ENCODE measurements around the gene GNPDA1. TPM values are rescaled to one million over a fixed set of nuclear protein-coding genes. Genes with fewer than 3 reads are reported as not detected.

Gene GNPDA1
- total RNA-seq, 1 experiment from 2014 or later: 52.4 TPM

GRCh38 chr5:141968914-141969608 is 43.8 kb downstream of the GNPDA1 start, which contains the start of gene RNF14:
TSS of gene RNF14 (plus strand) at chr5:141969105. CDS start at chr5:141973589, 4,484 bp downstream.
- DNase-seq (ENCODE audit: low spot score): peak; percentile 95
- TSS peak; percentile 60 for BruUV-seq (replicated peaks)
- intact Hi-C loops (cut with micrococcal nuclease; ENCODE audit: unreplicated experiment): loop anchor here (2.0 kb wide), 1 partner anchor 276 kb away; no protein-coding TSS in a partner anchor
- Histone ChIP-seq H3K4me3 (ENCODE audit: low read depth, low read length, poor library complexity, severe bottlenecking) (peak within 1 kb of the TSS; percentile 86), H3K27me3 (replicated peaks; ENCODE audit: insufficient read depth, low read depth, low read length, poor library complexity) (no peaks in the 10 kb centered on the region), H3K36me3 (ENCODE audit: insufficient read depth, low read length, poor library complexity, severe bottlenecking) (peaks cover 14% of the 10 kb centered on the region), H3K27ac (ENCODE audit: low read depth, low read length, poor library complexity, severe bottlenecking) (peak within 1 kb of the TSS; percentile 87), H3K9me3 (ENCODE audit: low read depth, low read length, poor library complexity, severe bottlenecking) (no peaks in the 10 kb centered on the region), H3K4me1 (ENCODE audit: insufficient read depth, low read length, poor library complexity, severe bottlenecking) (peaks cover 13% of the 10 kb centered on the region)
- TF ChIP-seq CTCF (conservative IDR thresholded peaks at IDR 0.05; ENCODE audit: low read depth, low read length): peak; percentile 94
- no peak for TF ChIP-seq EZH2 (IDR thresholded peaks at IDR 0.05; ENCODE audit: borderline replicate concordance, low read depth, low read length, poor library complexity, severe bottlenecking)
- ChIA-PET POLR2A (ENCODE audit: low non-redundant PET) (no interaction called here), CTCF (interaction anchor here (0.6 to 2.1 kb wide), 5 partner anchors 8 to 287 kb away, joined by 3 to 21 read pairs (median 6); partner anchors contain the start of genes ARAP3 and PCDH1)

DNA sequence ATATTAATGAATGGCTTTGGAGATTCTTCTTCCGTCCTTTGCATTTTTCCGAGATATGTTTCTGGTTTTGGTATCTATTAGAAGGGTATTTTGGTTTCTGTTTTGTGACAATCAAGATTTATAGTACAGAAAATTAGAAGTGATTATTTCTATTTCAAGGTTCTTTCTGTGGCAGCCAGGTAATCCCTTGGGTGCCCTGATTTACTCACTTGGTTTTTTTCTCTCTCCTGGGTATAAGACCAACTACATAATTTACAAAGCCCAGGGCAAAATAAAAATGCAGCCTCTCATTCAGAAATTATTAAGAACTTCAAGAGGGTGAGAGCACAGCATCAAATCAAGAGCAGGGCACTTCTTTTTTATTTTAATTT is 45.9 kb downstream of the GNPDA1 start:
- ChIA-PET POLR2A (ENCODE audit: low non-redundant PET) (no interaction called here), CTCF (no interaction called here)
- no TSS peak for BruUV-seq (replicated peaks)

DNA sequence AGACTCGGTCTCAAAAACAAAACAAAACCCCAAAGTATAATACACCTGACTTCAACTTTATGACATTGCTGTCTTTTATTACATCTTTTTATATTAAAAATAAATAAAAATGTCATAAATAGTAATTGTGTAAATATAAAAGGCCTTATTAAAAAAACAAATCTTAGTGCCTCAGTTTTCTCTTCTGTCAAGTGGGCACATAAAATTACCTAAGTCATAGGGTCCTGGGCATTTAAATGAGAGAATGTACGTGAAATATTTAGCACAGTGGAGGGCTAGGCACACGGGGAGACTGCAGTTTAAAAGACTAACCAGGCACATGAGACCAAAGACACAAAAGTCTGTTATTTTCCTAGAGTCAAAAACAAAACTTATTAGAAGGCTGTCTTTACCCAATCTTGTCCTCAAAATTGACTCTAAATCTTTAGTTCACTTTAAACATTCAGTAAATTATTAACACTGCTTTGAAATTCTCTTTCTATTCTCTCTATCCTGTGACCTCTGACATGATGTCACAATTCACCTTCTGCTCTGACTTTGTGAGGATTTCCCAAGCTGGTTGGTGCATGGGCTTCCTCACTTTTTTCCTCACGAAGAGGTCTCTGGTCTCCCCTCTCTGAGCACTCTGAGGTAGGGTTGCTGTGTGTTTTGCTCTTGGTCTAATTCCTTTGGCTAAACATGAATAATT is 46.4 kb downstream of the GNPDA1 start:
- Histone ChIP-seq H3K9me3 (ENCODE audit: low read depth, low read length, poor library complexity, severe bottlenecking) (no peaks in the 10 kb centered on the region), H3K4me1 (ENCODE audit: insufficient read depth, low read length, poor library complexity, severe bottlenecking) (peaks cover 21% of the 10 kb centered on the region), H3K4me3 (ENCODE audit: low read depth, low read length, poor library complexity, severe bottlenecking) (no peak overlapping the region), H3K36me3 (ENCODE audit: insufficient read depth, low read length, poor library complexity, severe bottlenecking) (peaks cover 7% of the 10 kb centered on the region), H3K27me3 (replicated peaks; ENCODE audit: insufficient read depth, low read depth, low read length, poor library complexity) (no peaks in the 10 kb centered on the region), H3K27ac (ENCODE audit: low read depth, low read length, poor library complexity, severe bottlenecking) (no peak overlapping the region)
- TF ChIP-seq CTCF (conservative IDR thresholded peaks at IDR 0.05; ENCODE audit: low read depth, low read length) (no peak), EZH2 (IDR thresholded peaks at IDR 0.05; ENCODE audit: borderline replicate concordance, low read depth, low read length, poor library complexity, severe bottlenecking) (no peak)
- POLR2A ChIA-PET (ENCODE audit: low non-redundant PET): no interaction called here
- intact Hi-C loops (cut with micrococcal nuclease; ENCODE audit: unreplicated experiment): no loop called here
- CTCF ChIA-PET: no interaction called here
- BruUV-seq (replicated peaks): no TSS peak
- no peak for DNase-seq (ENCODE audit: low spot score)

More for the DNA sequence above, 45.9 kb downstream of the GNPDA1 start:
- TF ChIP-seq EZH2 (IDR thresholded peaks at IDR 0.05; ENCODE audit: borderline replicate concordance, low read depth, low read length, poor library complexity, severe bottlenecking): no peak
- no peak for TF ChIP-seq CTCF (conservative IDR thresholded peaks at IDR 0.05; ENCODE audit: low read depth, low read length)
- no peaks in the 10 kb centered on the region for H3K9me3 ChIP-seq (ENCODE audit: low read depth, low read length, poor library complexity, severe bottlenecking)
- peaks cover 7% of the 10 kb centered on the region for H3K36me3 ChIP-seq (ENCODE audit: insufficient read depth, low read length, poor library complexity, severe bottlenecking)
- H3K4me1 ChIP-seq (ENCODE audit: insufficient read depth, low read length, poor library complexity, severe bottlenecking): peaks cover 21% of the 10 kb centered on the region
- DNase-seq (ENCODE audit: low spot score): no peak
- H3K27ac ChIP-seq (ENCODE audit: low read depth, low read length, poor library complexity, severe bottlenecking): no peak overlapping the region
- no peak overlapping the region for H3K4me3 ChIP-seq (ENCODE audit: low read depth, low read length, poor library complexity, severe bottlenecking)
- intact Hi-C loops (cut with micrococcal nuclease; ENCODE audit: unreplicated experiment): no loop called here
- no peaks in the 10 kb centered on the region for H3K27me3 ChIP-seq (replicated peaks; ENCODE audit: insufficient read depth, low read depth, low read length, poor library complexity)
